Suprapubic skin (tissue), 3 donors: ENCODE measurements around the gene GHRH.

ENCODE experiments used
- EP300 ChIP-seq: sonication (generic); formaldehyde crosslinking; IDR thresholded peaks from one replicate; pipeline ENCODE4 v1.6.1; 2017; ENCODE audit warnings: antibody characterized with exemption
- POLR2A ChIP-seq, 2 donors: fragments of 450-650 bp; IDR thresholded peaks; one replicate each; pipeline ENCODE4 v1.6.1; 2017; ENCODE audit warnings: antibody characterized with exemption in 2 of 2, mild to moderate bottlenecking in 2 of 2, moderate library complexity in 2 of 2
- TF ChIP-seq, protein P1 (sequence below), 2 donors: fragments of 200-600 bp in 1 of 2; fragments of 450-650 bp in 1 of 2; sonication (generic) in 1 of 2; IDR thresholded peaks; one replicate each; pipeline ENCODE4 v1.5.1; 2016 to 2019; ENCODE audit warnings: antibody characterized with exemption in 2 of 2, mild to moderate bottlenecking in 1 of 2, moderate library complexity in 1 of 2

DNA sequence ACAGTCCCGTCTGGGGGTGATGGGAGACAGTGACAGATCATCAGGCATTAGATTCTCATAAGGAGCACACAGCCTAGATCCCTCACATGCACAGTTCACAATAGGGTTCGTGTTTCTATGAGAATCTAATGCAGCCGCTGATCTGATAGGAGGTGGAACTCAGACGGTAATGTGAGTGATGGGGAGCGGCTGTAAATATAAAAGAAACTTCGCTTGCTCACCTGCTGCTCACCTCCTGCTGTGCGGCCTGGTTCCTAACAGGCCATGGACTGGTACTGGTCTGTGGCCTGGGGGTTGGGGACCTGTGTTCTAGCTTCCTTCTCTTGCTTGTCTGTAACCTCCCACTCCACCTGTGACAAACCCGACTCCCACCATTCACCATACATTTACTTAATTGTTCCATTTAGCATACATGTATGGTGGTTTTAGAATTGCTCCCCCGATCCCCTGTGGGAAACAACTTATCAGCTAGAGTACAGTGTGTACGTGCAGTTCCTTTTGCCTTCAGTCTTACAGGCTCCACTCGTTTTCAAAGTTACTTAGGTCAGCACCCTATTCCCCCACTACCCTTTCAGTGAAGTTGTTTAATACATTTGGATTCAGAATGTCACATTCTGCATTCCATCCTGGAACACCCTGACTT lies 31.8 kb upstream of the GHRH start:
- TF ChIP-seq, protein P1, sequence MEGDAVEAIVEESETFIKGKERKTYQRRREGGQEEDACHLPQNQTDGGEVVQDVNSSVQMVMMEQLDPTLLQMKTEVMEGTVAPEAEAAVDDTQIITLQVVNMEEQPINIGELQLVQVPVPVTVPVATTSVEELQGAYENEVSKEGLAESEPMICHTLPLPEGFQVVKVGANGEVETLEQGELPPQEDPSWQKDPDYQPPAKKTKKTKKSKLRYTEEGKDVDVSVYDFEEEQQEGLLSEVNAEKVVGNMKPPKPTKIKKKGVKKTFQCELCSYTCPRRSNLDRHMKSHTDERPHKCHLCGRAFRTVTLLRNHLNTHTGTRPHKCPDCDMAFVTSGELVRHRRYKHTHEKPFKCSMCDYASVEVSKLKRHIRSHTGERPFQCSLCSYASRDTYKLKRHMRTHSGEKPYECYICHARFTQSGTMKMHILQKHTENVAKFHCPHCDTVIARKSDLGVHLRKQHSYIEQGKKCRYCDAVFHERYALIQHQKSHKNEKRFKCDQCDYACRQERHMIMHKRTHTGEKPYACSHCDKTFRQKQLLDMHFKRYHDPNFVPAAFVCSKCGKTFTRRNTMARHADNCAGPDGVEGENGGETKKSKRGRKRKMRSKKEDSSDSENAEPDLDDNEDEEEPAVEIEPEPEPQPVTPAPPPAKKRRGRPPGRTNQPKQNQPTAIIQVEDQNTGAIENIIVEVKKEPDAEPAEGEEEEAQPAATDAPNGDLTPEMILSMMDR (IDR thresholded peaks at IDR 0.05): no peak
- TF ChIP-seq EP300 (no peak), POLR2A (IDR thresholded peaks at IDR 0.05) (no peak)
